NCI-H510A treated with DMSO at 0.1 percent for 48 hours (cell line): Measurements from ENCODE around the gene PLXNB2.

ENCODE experiments used
- DNase-seq: peaks from one replicate; lab custom pipeline; 2025; lab: John Stamatoyannopoulos, UW

Gene PLXNB2

DNA sequence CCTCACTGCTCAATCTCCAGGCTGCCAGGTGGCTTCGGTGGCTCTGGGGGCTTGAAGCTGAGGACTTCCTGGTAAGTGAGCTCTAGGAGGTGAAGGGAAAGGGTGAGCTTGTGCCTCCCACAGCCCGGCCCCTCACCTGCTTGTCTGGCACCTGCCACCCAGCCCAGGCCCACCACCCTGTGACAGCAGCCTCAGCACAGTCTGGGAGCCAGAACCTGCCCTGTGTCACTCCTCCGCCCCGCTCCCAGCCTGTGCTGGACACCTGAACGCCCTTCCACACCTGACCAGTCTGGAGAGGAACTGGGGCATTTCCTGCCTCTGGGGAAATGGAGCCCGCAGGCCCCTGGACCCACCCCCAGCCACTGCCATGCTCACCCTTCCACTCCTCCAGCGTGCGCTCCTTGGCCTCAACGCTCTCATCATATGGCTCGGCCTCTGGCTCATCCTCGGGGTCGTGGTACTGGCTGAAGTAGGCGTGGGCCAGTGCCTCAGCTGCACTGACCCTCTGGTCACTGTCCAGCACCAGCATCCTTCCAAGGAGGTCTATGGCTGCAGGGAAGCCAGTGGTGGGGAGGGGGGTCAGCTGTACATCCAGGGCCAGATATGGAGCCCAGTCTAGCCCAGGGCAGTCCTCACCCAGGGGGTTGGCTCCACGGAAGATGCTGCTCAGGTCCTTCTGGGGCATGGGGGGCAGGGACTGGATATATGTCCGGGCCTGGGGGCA, 42.3 kb downstream of the PLXNB2 start:
- no peak for DNase-seq

- DNase-seq, result no peak
Measured at GRCh38 chr22:50264104-50264745, 43.2 kb downstream of the PLXNB2 start.

- no peak for DNase-seq
Measured at GRCh38 chr22:50262973-50263617, 44.4 kb downstream of the PLXNB2 start.

DNA sequence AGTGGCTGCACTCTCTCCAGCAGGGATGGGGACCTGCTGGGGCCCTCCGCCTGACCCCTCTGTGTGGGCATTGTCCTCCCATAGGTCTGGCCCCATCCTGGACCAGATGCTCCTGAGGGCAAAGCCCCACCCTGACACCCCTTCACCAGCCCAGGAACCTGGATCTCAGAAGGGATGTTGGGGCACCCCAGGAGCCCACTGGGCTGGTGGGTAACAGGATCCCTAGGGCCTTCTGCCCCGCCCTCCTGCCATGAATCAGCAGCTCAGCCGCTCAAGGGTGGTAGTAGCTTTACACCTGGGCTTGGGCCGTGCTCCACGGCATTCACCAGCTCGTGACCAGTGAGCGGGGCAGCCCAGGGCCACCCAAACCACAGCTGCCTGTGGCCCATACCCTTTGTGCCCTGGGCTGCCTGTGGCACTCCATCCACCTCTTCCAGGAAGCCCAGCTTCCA, 45.0 kb downstream of the PLXNB2 start:
- DNase-seq, result peak; percentile 34

DNA sequence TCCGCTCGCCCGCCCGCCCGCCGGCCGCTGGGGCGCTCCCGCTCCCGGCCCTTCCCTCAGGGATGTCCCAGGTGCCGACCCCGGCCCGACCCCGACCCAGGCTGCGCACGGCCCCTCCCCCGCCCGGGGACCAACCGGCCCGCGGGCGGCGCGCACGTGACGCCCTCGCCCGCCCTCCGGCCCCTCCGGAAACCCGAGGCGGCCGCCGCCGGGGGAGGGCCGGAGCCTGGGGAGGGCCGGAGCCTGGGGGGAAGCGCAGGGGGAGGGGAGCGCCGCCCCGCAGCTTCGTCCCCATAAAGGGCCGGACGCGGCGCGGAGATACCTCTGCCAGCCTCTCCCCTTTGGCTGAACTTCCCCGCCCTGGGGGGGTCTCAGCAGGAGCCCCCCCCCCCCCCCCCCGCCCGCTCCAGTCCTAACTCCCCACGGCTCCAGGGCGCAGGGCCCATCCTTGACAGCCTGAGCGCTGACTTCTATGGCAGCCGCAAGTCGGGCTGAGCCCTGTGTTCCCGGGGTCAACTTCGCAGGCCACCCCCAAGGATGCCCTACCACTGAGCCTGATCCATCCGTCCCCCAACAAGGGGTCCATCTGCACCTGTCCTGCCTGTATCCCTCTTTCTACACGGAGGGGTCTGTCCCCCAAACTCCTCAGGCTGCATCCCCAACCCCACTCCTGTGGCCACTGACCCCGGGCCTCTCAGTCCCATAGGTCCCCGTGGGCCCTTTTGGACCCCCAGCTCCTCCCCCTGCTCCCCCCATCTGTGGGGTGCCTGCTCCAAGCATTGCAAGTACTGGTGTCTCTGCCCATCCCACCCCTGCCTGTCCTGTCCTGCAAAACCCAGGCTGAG, 45.6 kb downstream of the PLXNB2 start, which contains the start of gene MAPK12:
TSS of gene MAPK12 (minus strand) at position 69 of the 845 bp plus-strand sequence. CDS start 174 bp downstream, outside the sequence.
- DNase-seq, result peak; percentile 15

GRCh38 chr22:50260801-50261614, 46.4 kb downstream of the PLXNB2 start:
- peak; percentile 14 for DNase-seq

GRCh38 chr22:50260434-50260800, 47.0 kb downstream of the PLXNB2 start:
- DNase-seq, result no peak

- no peak for DNase-seq
Measured at GRCh38 chr22:50259302-50259701, 48.1 kb downstream of the PLXNB2 start.

DNA sequence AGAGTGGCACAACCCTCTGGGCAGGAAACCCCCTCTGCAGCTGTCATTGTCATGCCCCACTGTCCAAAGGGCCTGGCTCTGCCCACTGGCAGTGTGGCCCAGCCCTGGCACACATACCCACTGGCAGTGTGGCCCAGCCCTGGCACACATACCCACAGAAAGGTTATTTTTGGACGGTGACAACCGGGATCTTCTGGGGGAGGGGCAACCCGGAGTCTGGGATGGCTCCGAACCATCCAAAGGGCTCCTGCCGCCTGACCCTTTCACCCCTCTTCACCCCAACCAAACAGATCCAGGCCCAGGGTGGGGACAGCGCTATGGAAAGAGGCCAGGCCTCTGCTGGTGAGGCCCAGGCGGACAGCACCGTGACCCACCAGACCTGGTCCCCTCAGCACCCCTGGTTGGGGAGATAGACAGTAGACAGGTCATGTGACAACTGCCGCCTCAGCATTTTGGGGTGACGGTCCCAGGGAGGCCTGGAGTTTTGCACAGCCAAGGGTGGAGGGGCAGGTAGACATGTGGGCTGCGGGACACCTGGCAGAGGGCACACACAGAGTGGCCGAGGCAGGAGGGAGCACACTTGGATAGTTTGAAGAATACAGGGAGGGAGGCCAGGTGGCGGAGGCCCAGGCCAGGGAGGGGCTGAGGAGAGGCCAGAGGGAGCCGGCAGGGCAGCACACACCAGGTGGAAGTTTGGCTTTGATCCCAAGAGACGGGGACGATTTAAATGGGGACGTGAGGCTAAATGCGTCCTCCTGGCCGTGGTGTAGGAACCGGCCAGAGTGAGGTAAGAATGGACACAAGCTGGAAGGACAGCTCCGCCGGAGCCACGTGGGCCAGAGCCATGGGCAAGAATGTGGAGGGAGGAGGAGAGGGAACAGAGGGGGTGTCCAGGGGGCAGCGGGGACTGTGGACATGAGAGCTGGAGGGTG, 48.8 kb downstream of the PLXNB2 start:
- no peak for DNase-seq

GRCh38 chr22:50257451-50258360, 49.7 kb downstream of the PLXNB2 start:
- no peak for DNase-seq

DNA sequence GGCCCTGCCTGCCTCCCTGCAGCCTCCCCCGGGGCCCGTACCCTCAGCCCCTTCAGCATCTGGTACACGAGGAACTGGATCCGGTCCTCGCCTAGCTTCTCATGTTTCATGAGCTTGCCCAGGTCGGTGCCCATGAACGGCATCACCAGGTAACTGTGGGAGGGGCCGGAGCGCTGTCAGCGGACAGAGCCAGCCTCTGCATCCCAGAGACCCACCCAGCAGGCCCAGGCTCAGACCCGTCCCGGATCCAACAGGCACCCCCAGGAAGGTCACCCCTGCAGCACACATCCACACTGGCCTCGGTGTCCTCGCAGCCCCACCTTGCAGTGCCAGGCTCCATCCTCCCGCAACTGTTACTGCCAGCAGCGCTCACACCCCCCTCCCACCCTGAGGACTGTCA, 50.4 kb downstream of the PLXNB2 start:
- no peak for DNase-seq

DNA sequence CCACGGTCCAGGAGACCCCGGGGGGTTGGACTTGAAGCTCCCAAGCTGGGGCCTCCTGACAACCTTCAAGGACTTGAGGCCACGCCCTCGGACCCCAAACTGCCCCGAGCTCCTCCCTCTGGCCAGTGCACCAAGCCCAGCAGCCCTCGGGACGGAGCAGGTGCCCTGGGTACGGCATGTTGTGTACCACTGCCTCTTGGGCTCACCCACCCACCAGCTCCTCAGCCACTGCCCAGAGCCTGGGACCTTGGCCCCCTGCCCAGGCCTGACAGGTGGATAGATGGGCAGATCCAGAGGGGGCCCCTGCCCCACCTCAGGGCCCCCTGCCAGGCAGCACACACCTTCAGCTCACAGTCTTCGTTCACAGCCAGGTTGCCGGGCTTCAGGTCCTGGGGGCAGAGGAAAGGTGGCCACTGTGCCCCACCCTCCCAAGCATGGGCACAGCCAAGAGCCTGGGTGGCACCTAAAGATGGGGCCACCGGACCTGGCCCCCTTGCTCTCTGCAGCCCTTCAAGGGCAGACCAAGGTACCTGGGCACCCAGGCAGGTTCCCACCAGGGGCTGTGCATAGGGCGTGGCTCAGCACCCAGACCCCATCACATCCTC, 51.1 kb downstream of the PLXNB2 start:
- no peak for DNase-seq

DNA sequence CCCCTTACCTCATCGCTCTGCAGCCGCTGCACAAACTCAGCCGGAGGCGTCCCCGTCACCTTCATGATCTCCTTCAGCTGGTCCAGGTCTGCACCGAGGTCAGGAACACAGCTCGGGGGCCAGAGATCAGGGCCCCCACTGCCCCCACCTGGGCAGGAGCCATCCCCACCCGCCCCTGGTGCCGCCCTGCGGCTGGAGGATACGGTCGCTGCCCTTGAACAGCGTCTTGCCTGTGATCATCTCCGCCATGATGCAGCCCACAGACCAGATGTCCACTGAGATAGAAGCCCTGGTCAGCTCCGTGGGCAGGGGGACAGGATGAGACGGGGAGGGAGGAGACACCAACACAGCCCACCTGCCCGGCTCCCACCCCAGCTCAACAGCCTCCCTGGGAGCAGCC, 51.8 kb downstream of the PLXNB2 start:
- DNase-seq, result no peak

DNA sequence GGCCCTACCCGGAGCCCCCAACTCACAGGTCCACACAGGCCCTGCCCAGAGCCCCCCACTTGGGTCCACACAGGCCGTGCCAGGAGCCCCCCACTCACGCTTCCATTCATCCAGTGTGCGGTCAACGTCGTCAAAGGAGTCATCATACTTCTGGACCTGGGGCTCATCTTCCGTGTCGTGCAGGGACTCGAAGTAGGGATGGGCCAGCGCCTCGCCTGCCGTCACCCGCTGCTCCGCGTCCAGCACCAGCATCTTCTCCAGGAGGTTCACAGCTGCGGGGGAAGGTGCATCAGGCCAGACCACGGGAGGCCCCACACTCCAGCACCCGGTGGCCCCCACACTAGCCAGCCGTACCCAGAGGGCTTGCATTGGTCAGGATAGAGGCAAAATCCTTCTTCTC, 52.3 kb downstream of the PLXNB2 start:
- DNase-seq, result no peak

GRCh38 chr22:50253941-50254340, 53.5 kb downstream of the PLXNB2 start:
- no peak for DNase-seq

GRCh38 chr22:50253046-50253915, 54.2 kb downstream of the PLXNB2 start:
- DNase-seq, result no peak
